HG02798 (cell line): ENCODE results near the gene ONECUT2.
"Not testable (repeated sequence)": the region's sequence is repeated elsewhere in the genome, so short reads cannot be mapped to it uniquely, and the experiment has no call there.

Experiments
- ATAC-seq: cut with Tn5 transposase; IDR thresholded peaks from one replicate; pipeline ENCODE4 v1.9.1; 2021; ENCODE audit warnings: mild to moderate bottlenecking; ENCODE audit not compliant: unreplicated experiment, poor library complexity

ONECUT2 gene

GRCh38 chr18:57519668-57520424 lies 84.7 kb downstream of the ONECUT2 start:
- ATAC-seq, result no peak

- ATAC-seq, result not testable (repeated sequence)
Measured at GRCh38 chr18:57522348-57522747, 87.2 kb downstream of the ONECUT2 start.

- ATAC-seq, result no peak
Measured at GRCh38 chr18:57523171-57523956, 88.2 kb downstream of the ONECUT2 start.

- ATAC-seq, result no peak
Measured at GRCh38 chr18:57527556-57528229, 92.5 kb downstream of the ONECUT2 start.

GRCh38 chr18:57529151-57529550 lies 94.0 kb downstream of the ONECUT2 start:
- no peak for ATAC-seq

GRCh38 chr18:57533006-57533867 lies 98.1 kb downstream of the ONECUT2 start:
- ATAC-seq, result no peak

GRCh38 chr18:57533868-57534510 lies 98.8 kb downstream of the ONECUT2 start:
- no peak for ATAC-seq

GRCh38 chr18:57534511-57534909 lies 99.3 kb downstream of the ONECUT2 start:
- no peak for ATAC-seq

GRCh38 chr18:57538614-57539013 lies 103.4 kb downstream of the ONECUT2 start:
- no peak for ATAC-seq

- no peak for ATAC-seq
Measured at GRCh38 chr18:57539702-57540101, 104.5 kb downstream of the ONECUT2 start.
